Left hindlimb (tissue), 1 donor: ENCODE results near the gene STAP2.
"Not testable (repeated sequence)": the region's sequence is repeated elsewhere in the genome, so short reads cannot be mapped to it uniquely, and the experiment has no call there.

Source experiments
- DNase-seq: peaks from one replicate; pipeline ENCODE4 v3.0.0-alpha.2; 2018

STAP2 gene

GRCh38 chr19:4357095-4357797 is 18.6 kb upstream of the STAP2 start:
- DNase-seq, result no peak

- no peak for DNase-seq
Measured at GRCh38 chr19:4354897-4355296, 16.3 kb upstream of the STAP2 start.

DNA sequence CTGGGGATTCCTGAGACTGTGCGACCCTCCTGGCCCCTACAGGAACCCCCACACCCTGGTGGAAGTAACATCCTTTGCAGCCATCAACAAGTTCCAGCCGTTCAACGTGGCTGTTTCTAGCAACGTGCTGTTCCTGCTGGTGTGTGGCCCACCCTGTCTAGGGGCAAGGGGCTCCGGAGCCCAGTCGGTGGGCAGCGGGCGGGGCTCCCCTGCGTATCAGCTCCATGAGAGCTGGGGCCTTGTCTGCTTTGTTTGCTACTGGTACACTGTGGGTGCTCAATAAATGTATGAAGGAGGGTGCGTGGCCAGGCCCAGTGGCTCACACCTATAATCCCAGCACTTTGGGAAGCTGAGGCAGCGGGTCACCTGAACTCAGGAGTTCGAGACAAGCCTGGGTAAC is 15.7 kb upstream of the STAP2 start:
- DNase-seq, result no peak

- DNase-seq, result peak; percentile 40
Measured at GRCh38 chr19:4352701-4353121, 14.1 kb upstream of the STAP2 start.

DNA sequence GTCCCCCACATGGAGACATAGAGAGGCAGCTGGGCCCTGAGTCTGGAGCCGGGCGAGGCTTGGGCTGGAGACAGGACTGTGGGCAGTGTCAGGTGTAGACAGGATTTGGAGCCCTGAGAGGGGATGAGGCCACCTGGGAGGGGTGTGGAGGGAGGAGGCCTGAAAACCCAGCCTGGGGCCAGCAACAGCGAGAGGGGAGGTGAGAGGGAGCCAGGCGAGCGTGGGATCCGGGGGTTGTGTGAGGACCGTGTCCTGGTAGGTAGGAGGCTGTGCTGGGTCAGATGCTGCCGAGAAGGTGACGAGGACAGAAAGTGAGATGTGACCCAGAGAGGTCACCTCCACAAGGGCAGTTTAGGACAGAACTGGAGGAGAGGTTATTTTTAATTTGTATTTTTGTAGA is 12.1 kb upstream of the STAP2 start:
- no peak for DNase-seq

GRCh38 chr19:4350111-4350510 is 11.5 kb upstream of the STAP2 start:
- DNase-seq, result no peak

- DNase-seq, result not testable (repeated sequence)
Measured at GRCh38 chr19:4349225-4349624, 10.6 kb upstream of the STAP2 start.

DNA sequence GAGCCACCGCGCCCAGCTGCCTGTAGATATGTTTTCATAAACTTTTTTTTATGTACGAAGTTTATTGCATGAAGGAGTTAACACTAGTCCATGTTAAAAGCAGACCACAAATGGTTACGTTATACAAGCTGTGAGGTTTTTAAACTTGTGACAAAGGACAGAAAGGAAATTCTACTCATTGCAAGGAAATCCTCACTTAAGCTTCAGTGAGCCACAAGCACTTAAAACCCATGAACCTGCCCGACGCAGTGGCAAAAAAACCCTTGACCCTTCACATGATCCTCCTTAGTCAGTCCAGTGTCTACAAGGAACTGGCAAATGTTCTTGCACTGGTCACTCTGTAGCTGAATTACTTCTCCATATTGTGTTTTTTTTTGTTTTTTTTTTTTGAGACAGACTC is 8.9 kb upstream of the STAP2 start:
- DNase-seq, result no peak

- DNase-seq, result no peak
Measured at GRCh38 chr19:4346020-4346383, 7.4 kb upstream of the STAP2 start.

GRCh38 chr19:4345342-4346019 is 6.9 kb upstream of the STAP2 start:
- no peak for DNase-seq

GRCh38 chr19:4343370-4344307 is 5.0 kb upstream of the STAP2 start, which contains the start of gene MPND:
MPND (plus strand) TSS chr19:4343562; CDS start chr19:4343594, 32 bp downstream.
- peak; percentile 93 for DNase-seq

DNA sequence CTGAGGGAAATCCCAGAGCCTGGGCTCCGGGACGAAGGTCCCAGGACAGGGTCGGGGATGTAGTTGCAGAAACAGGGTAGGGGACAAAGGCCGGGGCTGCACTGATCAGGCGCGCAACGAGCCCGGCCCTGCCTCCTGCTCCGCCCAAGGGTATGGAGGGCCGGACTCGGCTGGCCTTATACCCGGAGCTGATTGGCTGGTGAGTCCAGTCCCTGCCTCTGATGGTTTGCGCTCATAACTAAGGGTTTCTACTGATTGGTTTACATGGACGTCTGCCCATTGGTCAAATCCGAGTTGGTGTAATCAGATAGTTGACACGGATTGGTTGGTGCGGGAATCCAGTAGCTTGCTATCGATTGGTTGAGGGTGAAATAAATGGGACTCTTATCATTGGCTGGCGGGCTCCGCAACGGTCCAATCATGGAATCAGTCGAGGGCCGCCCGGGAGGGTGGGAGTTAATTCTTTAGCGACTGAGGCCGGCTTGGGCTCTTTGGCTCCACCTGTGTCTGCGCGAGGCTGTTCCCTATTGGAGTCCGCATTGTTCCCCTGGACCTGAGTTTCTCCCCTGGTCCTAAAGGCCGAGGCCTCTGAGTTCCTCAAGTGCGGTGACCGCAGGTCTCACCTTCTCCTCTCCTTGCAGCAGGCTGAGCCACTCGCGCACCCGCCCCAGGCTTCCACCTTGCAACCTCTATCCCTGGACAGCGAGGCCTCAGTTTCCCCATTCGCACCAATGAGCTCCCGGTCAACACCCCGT is 4.2 kb upstream of the STAP2 start:
- DNase-seq, result peak; percentile 98

DNA sequence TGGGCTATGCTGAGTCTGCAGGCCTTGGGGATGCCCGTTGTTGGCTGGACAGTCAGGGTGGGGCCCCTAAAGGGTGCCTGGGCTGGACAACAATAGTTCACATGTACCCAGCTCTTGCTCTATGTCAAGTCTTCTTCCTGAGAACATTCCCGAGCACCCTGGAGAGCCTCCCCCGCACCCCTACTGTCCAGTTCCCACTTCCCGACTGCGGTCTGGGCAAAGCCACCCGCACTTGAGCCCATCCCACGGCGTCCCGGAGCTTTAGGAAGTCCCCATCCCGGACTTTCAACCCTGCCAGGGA is 3.6 kb upstream of the STAP2 start:
- DNase-seq, result no peak

- DNase-seq, result peak; percentile 37
Measured at GRCh38 chr19:4337906-4338440, 654 bp downstream of the STAP2 start.

- no peak for DNase-seq
Measured at GRCh38 chr19:4334929-4335570, 3.6 kb downstream of the STAP2 start.

- DNase-seq, result no peak
Measured at GRCh38 chr19:4329858-4330257, 8.8 kb downstream of the STAP2 start.

DNA sequence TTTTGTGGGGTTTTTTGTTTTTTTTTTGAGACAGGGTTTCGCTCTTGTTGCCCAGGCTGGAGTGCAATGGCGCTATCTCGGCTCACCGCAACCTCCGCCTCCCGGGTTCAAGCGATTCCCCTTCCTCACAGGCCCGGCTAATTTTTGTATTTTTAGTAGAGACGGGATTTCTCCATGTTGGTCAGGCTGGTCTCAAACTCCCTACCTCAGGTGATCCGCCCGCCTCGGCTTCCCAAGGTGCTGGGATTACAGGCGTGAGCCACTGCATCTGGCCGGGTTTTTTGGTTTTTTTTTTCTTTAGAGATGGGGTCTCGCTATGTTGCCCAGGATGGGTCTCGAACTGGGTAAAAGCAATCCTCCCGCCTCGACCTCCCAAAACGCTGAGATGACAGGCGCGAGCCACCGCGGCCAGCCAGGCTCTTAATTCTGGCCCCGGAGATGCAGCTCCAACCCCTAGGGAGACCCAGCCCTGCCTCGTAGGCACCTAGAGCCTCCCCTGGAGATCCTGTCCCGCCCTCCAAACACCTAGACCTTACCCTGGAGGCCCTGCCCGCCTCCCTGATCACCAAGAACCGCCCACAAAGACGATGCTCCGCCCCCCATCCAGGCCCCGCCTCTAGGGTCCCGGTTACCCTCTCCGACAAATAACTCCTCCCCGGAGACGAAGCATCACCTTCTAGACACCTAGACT is 9.5 kb downstream of the STAP2 start:
- not testable (repeated sequence) for DNase-seq

GRCh38 chr19:4328243-4328990 is 10.2 kb downstream of the STAP2 start:
- peak; percentile 98 for DNase-seq

DNA sequence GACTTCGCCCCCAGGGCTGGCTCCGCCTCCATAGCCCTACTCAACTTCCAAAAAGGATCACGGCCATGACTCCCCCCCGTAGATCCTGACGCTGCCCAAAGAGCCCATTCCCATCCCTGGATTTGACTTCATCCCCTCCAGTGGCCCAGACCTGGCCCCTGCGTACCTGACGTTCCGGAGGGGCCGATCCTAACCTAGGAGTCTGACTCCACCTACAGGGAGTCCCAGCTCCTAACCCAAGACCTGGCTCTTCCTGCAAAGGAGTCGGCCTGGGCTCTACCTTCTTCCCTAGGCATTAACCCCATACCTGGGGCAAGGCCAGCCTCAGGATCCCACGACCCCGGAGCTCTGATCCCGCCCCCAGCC is 10.8 kb downstream of the STAP2 start:
- no peak for DNase-seq

- peak; percentile 63 for DNase-seq
Measured at GRCh38 chr19:4327252-4327876, 11.3 kb downstream of the STAP2 start.
